Gastroesophageal sphincter (tissue), 4 donors: ENCODE measurements around the gene DOCK9. TPM values are rescaled to one million over a fixed set of nuclear protein-coding genes. Genes with fewer than 3 reads are reported as not detected.

Experiments used
- ATAC-seq: fragments of 150-250 bp; one replicate; pipeline ENCODE4 v1.9.1; 2016; ENCODE audit warnings: mild to moderate bottlenecking, moderate library complexity
- H3K27ac ChIP-seq, 4 donors: fragments of 200-600 bp; sonication (generic) in 3 of 4; 1 replicate in 3 of 4; 2 replicates in 1 of 4; pipeline ENCODE4 v1.5.1; 2016 to 2019
- H3K27me3 ChIP-seq: fragments of 200-600 bp; sonication (generic); one replicate; pipeline ENCODE4 v1.5.1; 2019
- H3K36me3 ChIP-seq, 2 donors: fragments of 200-600 bp; sonication (generic); one replicate each; pipeline ENCODE4 v1.5.1; 2019; ENCODE audit warnings: control low read depth in 1 of 2
- H3K4me1 ChIP-seq, 3 donors: fragments of 200-600 bp; sonication (generic); 1 replicate in 2 of 3; 2 replicates in 1 of 3; pipeline ENCODE4 v1.5.1; 2016 to 2019; ENCODE audit warnings: control low read depth in 2 of 3
- H3K4me3 ChIP-seq, 2 donors: fragments of 200-600 bp; sonication (generic); one replicate each; pipeline ENCODE4 v1.5.1; 2019; ENCODE audit warnings: mild to moderate bottlenecking in 1 of 2, moderate library complexity in 1 of 2
- H3K9me3 ChIP-seq, 3 donors: fragments of 200-600 bp; sonication (generic); one replicate each; pipeline ENCODE4 v1.5.1; 2017 to 2019; ENCODE audit warnings: control low read depth in 2 of 3
- EP300 ChIP-seq: sonication (generic); formaldehyde crosslinking; IDR thresholded peaks from one replicate; pipeline ENCODE4 v1.6.1; 2017; ENCODE audit warnings: antibody characterized with exemption, mild to moderate bottlenecking
- POLR2A ChIP-seq, 2 donors: fragments of 450-650 bp; IDR thresholded peaks; one replicate each; pipeline ENCODE4 v1.6.1; 2017; ENCODE audit warnings: antibody characterized with exemption in 2 of 2, mild to moderate bottlenecking in 2 of 2, moderate library complexity in 1 of 2
- POLR2AphosphoS5 ChIP-seq: sonication (generic); formaldehyde crosslinking; IDR thresholded peaks from one replicate; pipeline ENCODE4 v1.6.1; 2017; ENCODE audit warnings: antibody characterized with exemption
- WGBS, 2 donors: methylation state at CpG; one replicate each; pipeline ENCODE4 v1.1.5; 2018; ENCODE audit warnings: low coverage in 1 of 2; 5-methylcytosine and 5-hydroxymethylcytosine counted together
- total RNA-seq, 4 donors: library from RNA; depleted of rRNA; stranded (reverse); fragments of >200 nt; gene quantifications; one replicate each; pipeline ENCODE4 v1.1.0, GENCODE V29; 2016
- TF ChIP-seq, protein P1 (sequence below), 4 experiments: fragments of 200-600 bp in 2 of 4; fragments of 450-650 bp in 2 of 4; sonication (generic) in 1 of 4; IDR thresholded peaks; one replicate each; pipeline ENCODE4 v1.5.1; 2017 to 2019; ENCODE audit warnings: antibody characterized with exemption in 4 of 4, mild to moderate bottlenecking in 2 of 4, moderate library complexity in 2 of 4

Gene DOCK9
- total RNA-seq, 4 donors from 2014 or later, result 84.1 to 203 (median 150) TPM

DNA sequence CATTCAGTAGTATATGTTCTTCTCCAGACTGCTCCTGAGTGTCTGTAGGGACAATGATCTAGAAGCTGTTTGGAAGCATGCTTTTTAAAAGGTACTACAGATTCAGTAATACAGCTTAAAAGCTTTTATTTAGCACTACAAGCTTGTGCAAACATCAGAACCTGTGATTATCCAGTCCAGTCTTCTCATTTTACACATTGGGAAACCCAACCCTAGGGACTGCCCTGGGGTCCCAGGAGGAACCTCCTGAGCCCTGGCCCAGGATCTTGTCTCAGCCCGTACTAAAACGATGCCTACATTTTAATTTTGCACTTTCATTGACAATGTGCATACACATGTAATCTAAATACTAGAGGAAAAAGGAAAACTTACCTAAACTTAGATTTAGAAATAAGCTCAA, 12.5 kb downstream of the DOCK9 start:
- H3K36me3 ChIP-seq, result no peaks in the 10 kb centered on the region
- H3K9me3 ChIP-seq, result no peaks in the 10 kb centered on the region
- TF ChIP-seq, protein P1, sequence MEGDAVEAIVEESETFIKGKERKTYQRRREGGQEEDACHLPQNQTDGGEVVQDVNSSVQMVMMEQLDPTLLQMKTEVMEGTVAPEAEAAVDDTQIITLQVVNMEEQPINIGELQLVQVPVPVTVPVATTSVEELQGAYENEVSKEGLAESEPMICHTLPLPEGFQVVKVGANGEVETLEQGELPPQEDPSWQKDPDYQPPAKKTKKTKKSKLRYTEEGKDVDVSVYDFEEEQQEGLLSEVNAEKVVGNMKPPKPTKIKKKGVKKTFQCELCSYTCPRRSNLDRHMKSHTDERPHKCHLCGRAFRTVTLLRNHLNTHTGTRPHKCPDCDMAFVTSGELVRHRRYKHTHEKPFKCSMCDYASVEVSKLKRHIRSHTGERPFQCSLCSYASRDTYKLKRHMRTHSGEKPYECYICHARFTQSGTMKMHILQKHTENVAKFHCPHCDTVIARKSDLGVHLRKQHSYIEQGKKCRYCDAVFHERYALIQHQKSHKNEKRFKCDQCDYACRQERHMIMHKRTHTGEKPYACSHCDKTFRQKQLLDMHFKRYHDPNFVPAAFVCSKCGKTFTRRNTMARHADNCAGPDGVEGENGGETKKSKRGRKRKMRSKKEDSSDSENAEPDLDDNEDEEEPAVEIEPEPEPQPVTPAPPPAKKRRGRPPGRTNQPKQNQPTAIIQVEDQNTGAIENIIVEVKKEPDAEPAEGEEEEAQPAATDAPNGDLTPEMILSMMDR (IDR thresholded peaks at IDR 0.05), result no peak
- TF ChIP-seq POLR2A (IDR thresholded peaks at IDR 0.05) (no peak), POLR2AphosphoS5 (no peak), EP300 (no peak)
- 88% methylated on average over 2 of the region's 2 CpGs; no CpG with 5 or more reads in 1 of the 2 donors for WGBS, 2 donors
- H3K4me3 ChIP-seq, result no peak overlapping the region
- H3K27me3 ChIP-seq, result no peaks in the 10 kb centered on the region
- ATAC-seq, result no peak
- peak overlapping the region in 1 of 4 donors; percentile 2 for H3K27ac ChIP-seq
- H3K4me1 ChIP-seq, result peaks cover 0 to 95% (median 17%) of the 10 kb centered on the region in 3 donors

DNA sequence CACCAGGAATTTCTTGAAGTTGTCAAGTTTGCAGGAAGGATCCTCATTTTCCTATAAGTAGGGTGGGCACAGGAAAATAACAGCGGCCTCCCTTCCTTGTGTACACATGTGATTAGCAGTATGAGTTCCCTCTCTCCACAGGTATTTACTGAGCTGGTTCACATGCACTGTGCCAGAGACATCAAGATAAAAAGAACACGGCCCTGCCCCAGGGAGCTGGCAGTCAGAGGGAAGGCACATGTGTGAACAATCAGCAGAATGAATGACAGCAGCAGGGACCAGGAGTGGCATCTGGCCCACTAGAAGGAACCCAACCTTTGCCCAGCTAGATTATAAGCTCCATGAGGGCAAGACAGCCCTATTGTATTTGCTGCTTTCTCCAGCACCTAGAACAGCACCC, 13.9 kb downstream of the DOCK9 start:
- H3K9me3 ChIP-seq, result no peaks in the 10 kb centered on the region
- no peaks in the 10 kb centered on the region for H3K36me3 ChIP-seq
- ATAC-seq, result no peak
- 52% methylated on average over 2 of the region's 2 CpGs; no CpG with 5 or more reads in 1 of the 2 donors for WGBS, 2 donors
- no peak overlapping the region for H3K4me3 ChIP-seq
- H3K27me3 ChIP-seq, result no peaks in the 10 kb centered on the region
- H3K27ac ChIP-seq, result peak overlapping the region in 2 of 4 donors; percentile 6 to 35
- H3K4me1 ChIP-seq, result peaks cover 2 to 95% (median 16%) of the 10 kb centered on the region in 3 donors
- TF ChIP-seq, protein P1 (IDR thresholded peaks at IDR 0.05), result no peak
- no peak for TF ChIP-seq POLR2A (IDR thresholded peaks at IDR 0.05)

GRCh38 chr13:98962901-98963590, 14.8 kb downstream of the DOCK9 start:
- Histone ChIP-seq H3K36me3 (no peaks in the 10 kb centered on the region), H3K4me1 (peaks cover 2 to 94% (median 17%) of the 10 kb centered on the region in 3 donors), H3K27ac (peak overlapping the region in 3 of 4 donors; percentile 24 to 52 (median 35)), H3K27me3 (no peaks in the 10 kb centered on the region), H3K9me3 (no peaks in the 10 kb centered on the region), H3K4me3 (no peak overlapping the region)
- no peak for TF ChIP-seq EP300
- TF ChIP-seq, protein P1 (IDR thresholded peaks at IDR 0.05), result no peak
- TF ChIP-seq POLR2AphosphoS5, result no peak
- TF ChIP-seq POLR2A (IDR thresholded peaks at IDR 0.05), result no peak
- ATAC-seq, result peak; percentile 16
- WGBS, 2 donors, result 29 to 44% methylated on average over 2 to 3 of the region's 9 CpGs

- Histone ChIP-seq H3K9me3 (no peaks in the 10 kb centered on the region), H3K4me3 (no peak overlapping the region), H3K36me3 (no peaks in the 10 kb centered on the region), H3K27ac (peak overlapping the region in 1 of 4 donors; percentile 53), H3K4me1 (peaks cover 2 to 93% (median 17%) of the 10 kb centered on the region in 3 donors), H3K27me3 (no peaks in the 10 kb centered on the region)
- TF ChIP-seq, protein P1 (IDR thresholded peaks at IDR 0.05), result no peak
- TF ChIP-seq EP300, result no peak
- TF ChIP-seq POLR2AphosphoS5, result no peak
- TF ChIP-seq POLR2A (IDR thresholded peaks at IDR 0.05), result no peak
- ATAC-seq, result no peak
- WGBS, 2 donors, result 100% methylated on average over 1 of the region's 7 CpGs
These were observed 16.3 kb downstream of the DOCK9 start for GRCh38 chr13:98961503-98962105.
